ENCODE results near the gene RAC2. TPM values are rescaled to one million over a fixed set of nuclear protein-coding genes. Genes with fewer than 3 reads are reported as not detected.

Gene RAC2
- total RNA-seq, 1 donor from 2014 or later = 107 TPM

DNA sequence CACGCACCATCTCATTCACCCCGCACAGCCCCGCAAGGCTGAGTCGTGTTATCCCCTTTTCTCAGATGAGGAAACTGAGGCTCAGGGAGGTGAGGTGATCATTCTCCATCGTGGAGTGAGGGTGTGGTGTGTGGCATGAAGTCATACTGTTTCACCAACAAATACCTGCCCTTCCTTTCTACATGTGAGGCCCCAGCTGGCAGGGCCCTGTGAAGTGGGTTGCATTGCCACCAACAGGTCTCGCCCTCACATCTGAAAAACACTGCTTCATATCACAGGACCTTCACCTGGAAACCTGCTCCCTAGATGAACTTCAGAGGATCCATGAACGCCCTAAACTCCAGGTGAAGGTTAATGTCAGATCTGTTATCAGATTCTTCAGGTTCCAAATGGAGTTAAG, 36.1 kb downstream of the RAC2 start:
- no peak overlapping the region for H3K4me3 ChIP-seq
- no peaks in the 10 kb centered on the region for H3K4me1 ChIP-seq
- DNase-seq (no peak), ATAC-seq (no peak)
- H3K27ac ChIP-seq = no peak overlapping the region
- H3K9me3 ChIP-seq = no peaks in the 10 kb centered on the region
- no peaks in the 10 kb centered on the region for H3K36me3 ChIP-seq
- intact Hi-C loops (cut with DNase I) = no loop called here
- TF ChIP-seq, protein P1, sequence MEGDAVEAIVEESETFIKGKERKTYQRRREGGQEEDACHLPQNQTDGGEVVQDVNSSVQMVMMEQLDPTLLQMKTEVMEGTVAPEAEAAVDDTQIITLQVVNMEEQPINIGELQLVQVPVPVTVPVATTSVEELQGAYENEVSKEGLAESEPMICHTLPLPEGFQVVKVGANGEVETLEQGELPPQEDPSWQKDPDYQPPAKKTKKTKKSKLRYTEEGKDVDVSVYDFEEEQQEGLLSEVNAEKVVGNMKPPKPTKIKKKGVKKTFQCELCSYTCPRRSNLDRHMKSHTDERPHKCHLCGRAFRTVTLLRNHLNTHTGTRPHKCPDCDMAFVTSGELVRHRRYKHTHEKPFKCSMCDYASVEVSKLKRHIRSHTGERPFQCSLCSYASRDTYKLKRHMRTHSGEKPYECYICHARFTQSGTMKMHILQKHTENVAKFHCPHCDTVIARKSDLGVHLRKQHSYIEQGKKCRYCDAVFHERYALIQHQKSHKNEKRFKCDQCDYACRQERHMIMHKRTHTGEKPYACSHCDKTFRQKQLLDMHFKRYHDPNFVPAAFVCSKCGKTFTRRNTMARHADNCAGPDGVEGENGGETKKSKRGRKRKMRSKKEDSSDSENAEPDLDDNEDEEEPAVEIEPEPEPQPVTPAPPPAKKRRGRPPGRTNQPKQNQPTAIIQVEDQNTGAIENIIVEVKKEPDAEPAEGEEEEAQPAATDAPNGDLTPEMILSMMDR (IDR thresholded peaks at IDR 0.05) = no peak
- peaks cover 3% of the 10 kb centered on the region for H3K27me3 ChIP-seq

GRCh38 chr22:37206841-37207821, 36.9 kb downstream of the RAC2 start:
- no peaks in the 10 kb centered on the region for H3K9me3 ChIP-seq
- intact Hi-C loops (cut with DNase I) = no loop called here
- H3K27ac ChIP-seq = no peak overlapping the region
- TF ChIP-seq, protein P1 (IDR thresholded peaks at IDR 0.05) = no peak
- peak; percentile 55 for DNase-seq
- ATAC-seq = no peak
- H3K27me3 ChIP-seq = peaks cover 3% of the 10 kb centered on the region
- no peaks in the 10 kb centered on the region for H3K4me1 ChIP-seq
- no peaks in the 10 kb centered on the region for H3K36me3 ChIP-seq
- no peak overlapping the region for H3K4me3 ChIP-seq

DNA sequence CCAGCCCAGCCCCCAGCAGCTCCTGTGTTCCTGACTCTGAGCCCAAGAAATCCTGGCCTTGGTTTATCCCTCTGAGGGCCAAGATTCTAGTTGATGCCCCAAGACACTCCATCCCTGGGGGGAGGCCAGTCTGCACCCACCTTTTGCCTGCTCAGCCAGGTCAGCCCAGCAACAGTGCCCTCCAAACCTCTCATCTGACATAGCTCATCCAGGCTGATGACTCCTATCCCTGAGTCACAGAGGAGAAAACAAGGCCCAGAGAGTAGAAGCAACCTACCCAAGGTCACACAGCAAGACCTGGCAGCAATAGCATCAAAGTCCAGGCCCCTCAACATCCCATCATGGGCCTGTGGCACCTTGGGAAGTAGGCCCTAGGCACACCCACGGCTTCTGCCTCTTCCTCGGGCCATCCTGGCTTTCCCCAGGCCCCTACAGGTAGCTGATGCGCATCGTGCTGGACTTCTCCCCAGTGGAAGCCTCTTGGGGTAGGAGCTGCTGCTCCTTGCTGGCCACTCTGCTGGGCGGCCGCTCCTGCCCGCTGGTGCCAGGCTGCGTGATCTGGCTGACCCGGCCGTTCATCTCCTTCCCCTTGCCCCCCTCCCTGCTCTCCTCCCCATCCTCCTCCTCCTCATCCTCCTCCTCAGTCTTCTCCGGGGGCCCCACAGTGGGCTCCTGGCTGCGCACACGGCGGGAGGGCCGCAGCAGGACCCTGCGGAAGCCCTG, 37.8 kb downstream of the RAC2 start:
- intact Hi-C loops (cut with DNase I) = no loop called here
- Histone ChIP-seq H3K9me3 (no peaks in the 10 kb centered on the region), H3K4me1 (no peaks in the 10 kb centered on the region), H3K4me3 (no peak overlapping the region), H3K27me3 (no peaks in the 10 kb centered on the region), H3K36me3 (no peaks in the 10 kb centered on the region), H3K27ac (no peak overlapping the region)
- DNase-seq = peak; percentile 40
- TF ChIP-seq, protein P1 (IDR thresholded peaks at IDR 0.05) = no peak
- ATAC-seq = no peak

DNA sequence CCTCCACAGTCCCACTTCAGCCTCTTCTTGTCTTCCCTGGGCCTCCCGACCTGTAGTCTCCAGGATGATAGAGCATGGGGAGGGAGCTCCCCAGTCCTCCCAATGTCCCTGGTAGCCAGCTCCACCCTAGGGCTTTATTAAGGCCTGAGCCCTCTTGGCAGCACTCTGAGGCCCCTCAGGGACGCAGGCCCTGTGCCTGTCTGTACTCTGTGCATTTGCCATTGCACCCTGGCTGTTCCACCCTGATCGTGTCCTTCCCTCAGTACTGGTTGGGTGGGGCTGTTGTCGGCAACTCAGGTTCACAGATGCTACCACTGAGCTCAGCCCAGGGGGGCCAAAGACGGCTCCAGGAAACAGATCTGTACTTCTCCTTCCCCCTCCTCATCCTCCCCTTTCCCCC, 39.0 kb downstream of the RAC2 start:
- H3K27me3 ChIP-seq = no peaks in the 10 kb centered on the region
- H3K27ac ChIP-seq = no peak overlapping the region
- no peaks in the 10 kb centered on the region for H3K36me3 ChIP-seq
- no peak for DNase-seq
- H3K4me1 ChIP-seq = peaks cover under 1% of the 10 kb centered on the region
- intact Hi-C loops (cut with DNase I) = no loop called here
- no peaks in the 10 kb centered on the region for H3K9me3 ChIP-seq
- ATAC-seq = no peak
- H3K4me3 ChIP-seq = no peak overlapping the region
- TF ChIP-seq, protein P1 (IDR thresholded peaks at IDR 0.05) = no peak

DNA sequence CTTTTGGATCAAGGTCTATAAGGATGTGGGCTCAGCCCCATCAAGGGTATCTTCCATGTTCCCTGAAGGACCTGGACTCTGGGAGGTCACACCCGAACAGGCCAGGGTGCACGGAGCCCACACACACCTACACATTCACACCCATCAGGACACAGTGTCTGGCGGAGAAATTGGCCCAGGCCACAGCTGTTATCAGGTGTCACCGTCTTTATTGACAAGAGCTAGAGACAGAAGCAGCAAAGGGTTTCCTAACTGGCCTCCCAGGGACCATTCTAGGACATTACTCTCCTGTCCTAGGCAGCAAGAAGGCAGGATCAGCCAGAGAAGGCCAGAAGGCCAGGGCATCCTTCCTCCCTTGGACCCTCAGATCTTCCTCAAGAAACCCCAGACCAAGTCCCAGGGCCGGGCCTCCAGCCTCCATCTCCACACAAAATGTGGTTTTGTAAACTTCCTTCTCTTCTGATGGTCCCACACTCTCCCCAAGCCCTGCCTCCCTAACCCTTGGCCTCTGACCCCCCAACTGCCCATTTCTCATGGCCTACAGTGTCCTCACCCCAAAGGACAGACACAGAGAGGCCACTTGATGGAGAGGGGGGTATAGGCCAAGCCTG, 39.9 kb downstream of the RAC2 start:
- Histone ChIP-seq H3K9me3 (no peaks in the 10 kb centered on the region), H3K4me3 (no peak overlapping the region), H3K27ac (no peak overlapping the region), H3K4me1 (peaks cover 6% of the 10 kb centered on the region), H3K27me3 (no peaks in the 10 kb centered on the region), H3K36me3 (no peaks in the 10 kb centered on the region)
- TF ChIP-seq, protein P1 (IDR thresholded peaks at IDR 0.05) = no peak
- ATAC-seq (no peak), DNase-seq (peak; percentile 38)
- intact Hi-C loops (cut with DNase I) = no loop called here

All from upper lobe of right lung (tissue), 1 donor.